NOMO-1 treated with DMSO at 0.1 percent for 48 hours (cell line): ENCODE measurements around the gene POLR2B.
A peak's percentile ranks its signal among the peaks of the same experiment; 100 is the strongest.
"Not testable (repeated sequence)": the region's sequence is repeated elsewhere in the genome, so short reads cannot be mapped to it uniquely, and the experiment has no call there.

Experiments used
- DNase-seq: peaks from one replicate; lab custom pipeline; 2025; ENCODE audit not compliant: unreplicated experiment; lab: John Stamatoyannopoulos, UW

Gene POLR2B

DNA sequence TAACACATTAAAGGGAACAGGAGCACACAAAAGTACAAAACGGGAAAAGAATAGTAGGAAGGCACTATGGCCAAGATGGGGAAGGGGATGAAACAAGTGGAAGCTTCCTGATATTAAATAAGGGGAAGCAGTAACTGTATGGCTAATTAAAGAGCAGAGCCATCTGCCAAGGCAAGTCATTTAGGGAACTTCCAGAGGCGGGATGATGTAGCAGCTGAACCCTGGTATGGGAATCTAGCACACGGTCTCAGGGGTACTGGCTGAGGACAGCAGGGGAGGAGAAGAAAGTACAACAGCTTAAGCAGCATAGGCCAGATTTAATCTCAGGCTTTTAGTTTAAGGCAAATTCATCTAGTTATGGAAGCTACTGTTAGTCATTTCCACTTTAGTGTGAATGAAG, 72.4 kb downstream of the POLR2B start:
- peak; percentile 57 for DNase-seq

DNA sequence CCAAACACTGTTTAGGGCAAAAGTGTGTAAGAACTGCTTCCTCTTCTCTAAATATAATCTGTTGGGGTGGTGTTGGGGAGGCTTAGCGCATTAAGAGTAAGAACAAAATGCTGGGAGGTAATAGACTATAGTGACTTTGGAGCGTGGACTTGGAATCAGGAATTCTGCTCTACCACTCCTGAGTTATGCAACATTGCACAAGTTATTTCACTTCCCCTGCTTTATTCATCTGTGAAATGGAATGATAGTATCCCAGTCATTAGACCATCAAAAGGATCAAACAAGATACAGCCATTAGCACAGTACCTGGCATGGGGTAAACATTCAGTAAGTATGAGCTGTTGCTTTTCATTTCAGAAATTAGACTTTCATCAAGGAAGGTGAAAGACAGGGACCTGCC, 72.8 kb downstream of the POLR2B start:
- DNase-seq, result no peak

DNA sequence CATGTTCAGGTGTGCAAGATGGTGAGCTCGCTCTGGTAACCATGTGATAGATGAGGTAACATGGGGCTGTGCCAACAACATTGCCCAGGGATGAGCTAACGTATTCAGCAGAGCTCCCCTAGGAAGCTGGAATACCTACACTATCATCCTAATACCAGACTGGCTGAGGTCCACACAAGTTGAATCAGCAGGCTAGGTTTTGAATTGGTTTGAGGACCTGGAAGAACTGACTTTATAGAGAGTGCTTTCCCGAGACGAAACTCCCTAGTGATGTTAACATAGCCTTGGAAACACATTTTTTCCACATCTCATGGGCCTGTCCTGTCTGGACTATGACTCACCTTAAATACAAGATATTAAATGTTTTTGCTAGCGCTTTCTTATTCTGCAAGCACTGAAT, 74.8 kb downstream of the POLR2B start:
- DNase-seq, result no peak

DNA sequence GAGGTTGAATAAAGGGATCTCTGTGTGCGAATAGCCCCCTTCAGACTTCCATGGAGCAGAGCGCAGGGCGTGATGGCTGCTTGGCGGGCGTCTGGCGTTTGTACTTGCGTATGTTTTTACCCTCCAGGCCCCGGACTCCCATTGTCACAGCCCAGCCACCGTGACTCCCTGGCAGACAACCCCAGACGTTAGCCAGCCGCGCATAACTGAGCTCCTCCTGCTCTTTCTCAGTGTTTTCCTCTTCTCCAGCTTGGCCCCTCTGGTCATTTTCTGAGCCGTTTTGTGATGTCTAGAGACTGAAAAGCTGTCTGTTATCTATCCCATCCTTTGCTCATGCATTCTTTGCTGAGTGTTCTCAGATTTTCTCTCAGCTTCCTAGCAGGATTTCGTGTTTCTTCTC, 77.2 kb downstream of the POLR2B start:
- no peak for DNase-seq

DNA sequence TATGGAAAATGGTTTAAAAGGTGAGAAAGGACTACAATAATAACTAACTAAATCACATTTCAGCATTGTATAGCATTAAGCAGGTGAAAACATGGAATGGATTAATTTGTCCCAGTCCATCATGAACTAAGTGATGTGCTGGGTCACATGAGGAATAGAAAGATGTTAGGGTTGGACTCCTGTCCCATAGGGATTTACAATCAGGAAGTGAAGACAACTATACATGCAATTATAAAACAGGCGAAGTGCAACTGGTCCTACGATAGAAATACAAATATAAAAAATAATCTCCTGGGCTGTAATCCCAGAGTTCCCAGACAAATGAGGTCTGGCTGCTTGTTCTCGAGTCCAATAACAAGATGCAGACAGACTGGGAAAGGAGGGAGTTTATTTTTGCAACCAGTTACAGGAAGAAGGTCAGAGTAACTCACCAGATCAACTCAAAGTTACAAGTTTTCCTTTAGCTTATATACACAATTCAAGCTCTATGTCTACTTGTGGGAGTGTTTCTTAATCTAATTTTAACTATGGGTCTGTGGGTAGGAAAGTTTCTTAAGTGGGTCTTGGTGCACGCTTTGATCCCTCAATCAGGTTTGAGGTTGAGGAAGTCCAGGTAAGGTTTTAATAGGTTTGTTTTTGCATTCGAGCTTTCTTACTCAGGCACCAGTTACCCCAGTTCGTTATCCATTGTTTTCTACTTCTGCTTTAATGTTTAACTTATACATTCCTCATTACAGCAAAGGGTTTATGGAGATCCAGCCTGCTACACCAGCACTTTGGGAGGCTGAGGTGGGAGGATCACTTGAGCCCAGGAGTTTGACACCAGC, 81.4 kb downstream of the POLR2B start:
- DNase-seq, result no peak

DNA sequence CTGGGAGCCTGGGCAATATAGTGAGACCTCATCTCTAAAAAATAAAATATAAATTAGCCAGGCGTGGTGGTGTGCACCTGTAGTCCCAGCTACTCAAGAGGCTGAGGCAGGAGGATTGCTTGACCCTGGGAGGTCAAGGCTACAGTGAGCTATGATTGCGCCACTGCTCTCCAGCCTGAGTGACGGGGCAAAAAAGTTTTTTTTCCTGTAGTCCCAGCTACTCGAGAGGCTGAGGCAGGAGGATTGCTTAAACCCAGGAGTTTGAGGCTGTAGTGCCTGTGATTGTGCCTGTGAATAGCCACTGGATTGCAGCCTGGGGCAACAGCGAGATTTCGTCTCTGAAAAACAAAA, 82.0 kb downstream of the POLR2B start:
- DNase-seq, result not testable (repeated sequence)

DNA sequence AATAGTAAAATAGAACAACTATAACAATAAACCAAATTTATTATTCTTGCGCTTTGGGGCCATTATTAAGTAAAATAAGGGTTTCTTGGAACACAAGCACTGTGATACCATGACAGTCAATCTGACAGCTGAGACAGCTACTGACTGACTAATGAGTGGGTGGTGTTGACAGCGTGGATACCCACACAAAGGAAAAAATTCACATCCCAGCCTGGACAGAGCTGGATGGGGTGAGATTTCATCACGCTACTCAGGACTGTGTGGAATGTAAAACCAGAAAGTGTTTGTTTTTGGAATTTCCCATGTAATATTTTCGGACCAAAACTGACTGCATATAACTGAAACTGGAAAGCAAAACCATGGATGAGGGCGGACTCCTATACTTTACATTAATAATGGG, 82.7 kb downstream of the POLR2B start:
- no peak for DNase-seq

GRCh38 chr4:57063518-57063917, 84.8 kb downstream of the POLR2B start:
- DNase-seq, result no peak

- no peak for DNase-seq
Observed at GRCh38 chr4:57064120-57064519, 85.4 kb downstream of the POLR2B start.

DNA sequence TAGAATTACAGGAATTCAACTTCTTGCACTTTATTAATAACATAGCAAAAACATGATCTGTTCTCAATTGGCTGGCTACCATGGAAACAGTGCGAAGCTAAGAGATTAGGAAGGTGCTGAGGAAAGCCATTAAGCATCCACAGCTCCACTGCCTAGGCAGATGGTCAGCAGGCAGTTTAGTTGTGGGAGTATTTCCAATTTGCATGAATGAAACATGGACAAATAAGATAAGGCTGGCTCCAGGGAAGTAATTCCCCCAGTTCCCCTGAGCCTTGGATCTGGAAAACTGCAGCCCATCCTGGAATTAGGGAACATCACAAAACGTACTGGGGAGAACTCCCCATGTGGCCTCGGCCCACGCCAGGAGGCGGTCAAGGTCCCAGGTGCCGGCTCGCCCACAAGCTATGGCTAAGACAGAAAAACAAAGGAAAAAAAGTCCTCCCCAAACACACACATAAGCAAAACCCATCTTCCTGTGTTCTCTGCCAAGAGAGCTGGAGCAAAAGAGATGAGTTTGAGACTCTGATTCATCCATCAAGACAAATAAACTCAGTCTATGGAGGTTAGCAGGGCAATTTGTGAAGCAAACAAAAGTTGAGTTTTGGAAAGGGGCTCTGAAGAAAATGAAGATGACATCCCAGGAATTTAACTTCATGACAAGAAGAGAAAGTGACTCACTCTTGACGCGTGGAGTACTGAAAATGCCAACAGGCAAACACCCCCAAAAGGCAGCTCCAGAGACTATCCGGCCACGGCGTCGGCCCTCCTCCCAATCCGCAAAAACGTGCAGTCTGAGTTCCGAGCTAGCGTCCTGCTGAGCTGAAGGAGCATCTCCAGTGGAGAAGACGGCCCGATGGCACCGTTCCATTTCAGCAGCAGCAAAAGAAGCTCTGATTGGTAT, 86.4 kb downstream of the POLR2B start:
- no peak for DNase-seq

- DNase-seq, result no peak
Observed at GRCh38 chr4:57065730-57066482, 87.2 kb downstream of the POLR2B start.

GRCh38 chr4:57068237-57068981, 89.7 kb downstream of the POLR2B start:
- no peak for DNase-seq

DNA sequence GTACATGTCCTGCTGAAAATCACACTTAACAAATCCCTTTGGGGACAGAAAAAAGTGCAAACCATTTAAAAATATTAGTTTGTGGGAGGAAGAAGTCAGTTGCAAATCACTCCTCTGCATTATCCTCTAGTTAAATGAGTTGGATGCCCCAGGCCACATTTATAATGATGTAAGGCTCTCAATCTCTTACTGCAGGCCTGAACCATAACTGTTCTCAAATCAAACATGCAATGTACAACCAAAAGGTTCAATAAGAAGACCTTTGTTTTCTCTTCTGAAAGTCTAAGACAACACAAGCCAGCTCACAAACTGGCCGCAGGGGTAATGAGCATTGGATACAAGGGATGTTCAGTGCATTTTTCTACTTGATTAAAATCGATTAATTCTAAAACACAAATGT, 91.8 kb downstream of the POLR2B start:
- DNase-seq, result no peak

DNA sequence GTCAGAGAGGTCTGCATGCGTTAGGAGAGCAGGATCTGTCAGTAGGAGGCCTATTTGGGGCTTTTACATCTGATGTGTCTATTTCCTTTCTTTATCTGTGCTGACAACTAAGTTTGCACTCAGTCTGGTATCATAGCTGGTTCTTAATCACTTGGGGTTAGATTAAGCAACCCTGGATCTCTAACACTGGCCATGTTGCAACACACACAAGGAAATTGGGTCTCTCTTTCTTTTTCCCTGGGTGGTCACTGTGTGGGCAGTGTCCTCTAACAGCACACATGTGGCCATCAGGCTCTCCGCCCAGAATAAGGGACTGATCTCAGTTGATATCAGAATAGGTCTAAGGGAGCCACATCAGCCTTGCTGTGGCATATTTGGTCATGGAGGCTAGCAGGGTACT, 92.6 kb downstream of the POLR2B start:
- peak; percentile 80 for DNase-seq

DNA sequence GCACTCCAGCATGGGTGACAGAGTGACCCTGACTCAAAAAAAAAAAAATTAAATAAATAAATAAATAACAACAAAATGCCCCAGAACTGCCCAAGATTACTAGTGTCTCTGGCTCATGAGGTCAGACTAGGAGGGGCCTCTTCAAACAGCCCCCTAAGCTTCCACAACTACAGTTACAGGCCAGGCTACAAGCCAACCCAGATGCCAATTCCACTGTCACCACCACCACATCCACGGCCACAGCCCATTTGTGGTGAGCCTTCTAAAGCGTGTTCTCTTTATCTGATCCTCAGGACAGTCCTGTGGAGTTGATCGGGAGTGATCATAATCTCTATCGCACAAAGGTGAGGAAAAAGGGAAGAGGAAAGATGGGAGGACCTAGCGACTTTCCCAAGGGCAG, 94.9 kb downstream of the POLR2B start:
- no peak for DNase-seq

DNA sequence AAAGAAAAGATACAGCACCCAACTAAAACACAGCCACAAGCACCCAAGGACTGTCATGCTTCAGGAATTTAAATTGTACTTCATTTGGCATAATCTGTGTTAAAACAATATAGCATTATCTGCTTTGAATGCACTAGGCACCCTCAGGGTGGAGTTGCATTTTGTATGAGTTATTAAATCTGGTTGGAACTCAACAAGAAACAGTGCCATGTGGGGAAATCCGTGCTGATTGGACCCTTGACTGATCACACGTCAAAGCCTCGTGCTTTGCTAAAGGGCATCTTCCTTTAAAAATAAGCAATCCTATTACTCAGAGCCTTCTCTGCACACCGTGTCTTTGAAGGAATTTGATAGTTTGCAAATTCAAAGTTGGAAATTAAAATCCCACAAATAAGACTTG, 96.0 kb downstream of the POLR2B start:
- DNase-seq, result no peak

- DNase-seq, result no peak
Observed at GRCh38 chr4:57075367-57075766, 96.7 kb downstream of the POLR2B start.

DNA sequence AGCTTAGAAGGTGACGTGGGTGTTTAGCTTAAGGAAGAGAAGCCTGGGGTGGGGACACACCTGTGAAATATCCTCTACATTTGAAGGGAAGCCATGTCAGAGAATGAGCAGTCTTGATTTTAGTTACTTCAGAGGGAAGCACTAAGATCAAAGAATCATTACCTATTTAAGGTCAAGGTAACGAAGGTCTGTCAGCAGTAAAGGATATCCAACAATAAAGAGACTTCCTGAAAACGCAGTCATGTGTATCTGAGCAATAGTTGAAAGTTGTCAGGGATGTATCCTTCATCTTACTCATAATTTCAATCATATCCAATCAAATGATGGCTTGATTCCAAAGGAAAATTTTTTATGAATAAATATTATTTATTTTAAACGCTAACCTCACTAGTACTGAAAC, 98.0 kb downstream of the POLR2B start:
- no peak for DNase-seq

GRCh38 chr4:57077550-57078343, 99.1 kb downstream of the POLR2B start:
- DNase-seq, result no peak
